Measurements from ENCODE around the gene TIAM2.
A peak's percentile ranks its signal among the peaks of the same experiment; 100 is the strongest.

TIAM2 gene

GRCh38 chr6:155129744-155130143, 134.6 kb downstream of the TIAM2 start:
- peaks cover 3% of the 10 kb centered on the region; the same call in 1 of the 2 replicates for H3K4me1 ChIP-seq (ENCODE audit: control insufficient read depth, insufficient read depth, low read length)
- H3K36me3 ChIP-seq (ENCODE audit: control insufficient read depth, insufficient read depth, low read length) = peaks cover 10% of the 10 kb centered on the region
- no peaks in the 10 kb centered on the region for H3K9me3 ChIP-seq (ENCODE audit: control insufficient read depth, insufficient read depth, low read length)
- no peak overlapping the region for H3K9ac ChIP-seq (ENCODE audit: low read depth, low read length)
- no peak overlapping the region for H3K4me3 ChIP-seq (ENCODE audit: low read depth, low read length)
- H3K27me3 ChIP-seq (ENCODE audit: control insufficient read depth, insufficient read depth, low read length) = no peaks in the 10 kb centered on the region
- H3K27ac ChIP-seq (ENCODE audit: low read depth, low read length) = no peak overlapping the region

GRCh38 chr6:155130161-155130853, 135.2 kb downstream of the TIAM2 start:
- Histone ChIP-seq H3K36me3 (ENCODE audit: control insufficient read depth, insufficient read depth, low read length) (peaks cover 10% of the 10 kb centered on the region), H3K9ac (ENCODE audit: low read depth, low read length) (no peak overlapping the region), H3K27ac (ENCODE audit: low read depth, low read length) (no peak overlapping the region), H3K9me3 (ENCODE audit: control insufficient read depth, insufficient read depth, low read length) (no peaks in the 10 kb centered on the region), H3K4me3 (ENCODE audit: low read depth, low read length) (no peak overlapping the region), H3K27me3 (ENCODE audit: control insufficient read depth, insufficient read depth, low read length) (no peaks in the 10 kb centered on the region), H3K4me1 (ENCODE audit: control insufficient read depth, insufficient read depth, low read length) (peaks cover 3% of the 10 kb centered on the region; the same call in 1 of the 2 replicates)

DNA sequence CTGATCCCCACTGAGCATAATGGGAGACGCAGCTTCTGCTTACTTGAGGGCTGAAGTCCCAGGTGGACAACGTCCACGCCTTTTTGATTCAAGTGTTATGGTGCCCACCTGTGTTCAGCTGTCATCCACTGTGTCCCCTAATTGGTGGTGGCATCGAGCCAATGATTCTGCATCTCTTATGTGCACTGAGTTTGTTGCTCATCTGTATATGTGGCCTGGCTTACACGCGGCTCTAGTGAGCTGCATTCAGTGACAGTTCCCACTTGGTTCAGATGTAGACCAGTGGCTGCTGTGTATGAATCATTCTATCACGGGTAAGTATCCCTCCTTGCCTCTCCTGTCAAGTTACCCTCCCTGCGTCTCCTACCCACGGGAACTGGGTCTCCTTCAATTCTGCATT, 137.5 kb downstream of the TIAM2 start:
- Histone ChIP-seq H3K27ac (ENCODE audit: low read depth, low read length) (no peak overlapping the region), H3K9me3 (ENCODE audit: control insufficient read depth, insufficient read depth, low read length) (no peaks in the 10 kb centered on the region), H3K36me3 (ENCODE audit: control insufficient read depth, insufficient read depth, low read length) (peaks cover 10% of the 10 kb centered on the region), H3K27me3 (ENCODE audit: control insufficient read depth, insufficient read depth, low read length) (no peaks in the 10 kb centered on the region), H3K4me1 (ENCODE audit: control insufficient read depth, insufficient read depth, low read length) (no peaks in the 10 kb centered on the region), H3K9ac (ENCODE audit: low read depth, low read length) (no peak overlapping the region), H3K4me3 (ENCODE audit: low read depth, low read length) (no peak overlapping the region)

DNA sequence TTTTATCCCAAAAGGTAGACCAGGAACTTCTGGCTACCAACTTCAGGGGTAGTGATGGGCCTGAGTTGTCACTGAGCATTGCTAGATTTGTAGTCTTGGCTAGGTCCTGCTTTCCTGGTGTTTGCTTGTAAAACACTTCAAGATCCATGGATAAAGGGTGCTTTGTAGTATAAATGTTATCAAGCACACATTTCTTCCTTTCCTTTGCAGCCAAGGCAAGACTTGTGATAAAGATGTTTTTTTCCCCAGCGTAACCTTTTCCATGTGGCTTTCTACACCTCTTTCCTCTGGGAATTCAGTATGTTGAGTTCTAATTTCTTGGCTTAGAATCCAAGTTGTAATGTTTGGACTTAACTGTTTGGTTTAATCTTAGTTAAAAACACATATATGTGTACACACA, 145.9 kb downstream of the TIAM2 start:
- Histone ChIP-seq H3K9me3 (ENCODE audit: control insufficient read depth, insufficient read depth, low read length) (no peaks in the 10 kb centered on the region), H3K27ac (ENCODE audit: low read depth, low read length) (no peak overlapping the region)

GRCh38 chr6:155141512-155141911, 146.4 kb downstream of the TIAM2 start:
- Histone ChIP-seq H3K27ac (ENCODE audit: low read depth, low read length) (no peak overlapping the region), H3K9me3 (ENCODE audit: control insufficient read depth, insufficient read depth, low read length) (no peaks in the 10 kb centered on the region), H3K36me3 (ENCODE audit: control insufficient read depth, insufficient read depth, low read length) (no peaks in the 10 kb centered on the region), H3K27me3 (ENCODE audit: control insufficient read depth, insufficient read depth, low read length) (no peaks in the 10 kb centered on the region), H3K4me1 (ENCODE audit: control insufficient read depth, insufficient read depth, low read length) (peaks cover 28% of the 10 kb centered on the region), H3K4me3 (ENCODE audit: low read depth, low read length) (no peak overlapping the region), H3K9ac (ENCODE audit: low read depth, low read length) (no peak overlapping the region)

More for the DNA sequence above, 145.9 kb downstream of the TIAM2 start:
- Histone ChIP-seq H3K27me3 (ENCODE audit: control insufficient read depth, insufficient read depth, low read length) (no peaks in the 10 kb centered on the region), H3K4me3 (ENCODE audit: low read depth, low read length) (no peak overlapping the region), H3K36me3 (ENCODE audit: control insufficient read depth, insufficient read depth, low read length) (no peaks in the 10 kb centered on the region), H3K4me1 (ENCODE audit: control insufficient read depth, insufficient read depth, low read length) (peaks cover 28% of the 10 kb centered on the region), H3K9ac (ENCODE audit: low read depth, low read length) (no peak overlapping the region)

- Histone ChIP-seq H3K9me3 (ENCODE audit: control insufficient read depth, insufficient read depth, low read length) (no peaks in the 10 kb centered on the region), H3K27ac (ENCODE audit: low read depth, low read length) (peak overlapping the region; percentile 93), H3K4me1 (ENCODE audit: control insufficient read depth, insufficient read depth, low read length) (peaks cover 28% of the 10 kb centered on the region), H3K4me3 (ENCODE audit: low read depth, low read length) (no peak overlapping the region), H3K9ac (ENCODE audit: low read depth, low read length) (no peak overlapping the region), H3K27me3 (ENCODE audit: control insufficient read depth, insufficient read depth, low read length) (no peaks in the 10 kb centered on the region), H3K36me3 (ENCODE audit: control insufficient read depth, insufficient read depth, low read length) (no peaks in the 10 kb centered on the region)
These were observed 147.3 kb downstream of the TIAM2 start for GRCh38 chr6:155142168-155143028.

- H3K9me3 ChIP-seq (ENCODE audit: control insufficient read depth, insufficient read depth, low read length) = no peaks in the 10 kb centered on the region
- no peaks in the 10 kb centered on the region for H3K27me3 ChIP-seq (ENCODE audit: control insufficient read depth, insufficient read depth, low read length)
- no peaks in the 10 kb centered on the region for H3K36me3 ChIP-seq (ENCODE audit: control insufficient read depth, insufficient read depth, low read length)
- H3K9ac ChIP-seq (ENCODE audit: low read depth, low read length) = peak overlapping the region; percentile 32; the same call in 1 of the 2 replicates
- H3K4me3 ChIP-seq (ENCODE audit: low read depth, low read length) = peak overlapping the region; percentile 9; the same call in 1 of the 2 replicates
- H3K4me1 ChIP-seq (ENCODE audit: control insufficient read depth, insufficient read depth, low read length) = peaks cover 31% of the 10 kb centered on the region
- H3K27ac ChIP-seq (ENCODE audit: low read depth, low read length) = peak overlapping the region; percentile 93
These were observed 148.0 kb downstream of the TIAM2 start for GRCh38 chr6:155143029-155143577.

- Histone ChIP-seq H3K4me3 (ENCODE audit: low read depth, low read length) (0 out of 2 replicates have a peak overlapping the region, but pooled peaks have one; percentile 9), H3K9ac (ENCODE audit: low read depth, low read length) (peak overlapping the region; percentile 32; the same call in 1 of the 2 replicates), H3K36me3 (ENCODE audit: control insufficient read depth, insufficient read depth, low read length) (no peaks in the 10 kb centered on the region), H3K27ac (ENCODE audit: low read depth, low read length) (peak overlapping the region; percentile 93), H3K27me3 (ENCODE audit: control insufficient read depth, insufficient read depth, low read length) (no peaks in the 10 kb centered on the region), H3K9me3 (ENCODE audit: control insufficient read depth, insufficient read depth, low read length) (no peaks in the 10 kb centered on the region), H3K4me1 (ENCODE audit: control insufficient read depth, insufficient read depth, low read length) (peaks cover 37% of the 10 kb centered on the region)
These were observed 148.5 kb downstream of the TIAM2 start for GRCh38 chr6:155143578-155144106.

- no peaks in the 10 kb centered on the region for H3K9me3 ChIP-seq (ENCODE audit: control insufficient read depth, insufficient read depth, low read length)
- no peaks in the 10 kb centered on the region for H3K36me3 ChIP-seq (ENCODE audit: control insufficient read depth, insufficient read depth, low read length)
- no peak overlapping the region for H3K9ac ChIP-seq (ENCODE audit: low read depth, low read length)
- H3K4me3 ChIP-seq (ENCODE audit: low read depth, low read length) = no peak overlapping the region
- no peaks in the 10 kb centered on the region for H3K27me3 ChIP-seq (ENCODE audit: control insufficient read depth, insufficient read depth, low read length)
- no peak overlapping the region for H3K27ac ChIP-seq (ENCODE audit: low read depth, low read length)
- H3K4me1 ChIP-seq (ENCODE audit: control insufficient read depth, insufficient read depth, low read length) = peaks cover 55% of the 10 kb centered on the region
These were observed 151.1 kb downstream of the TIAM2 start for GRCh38 chr6:155146205-155146604.

DNA sequence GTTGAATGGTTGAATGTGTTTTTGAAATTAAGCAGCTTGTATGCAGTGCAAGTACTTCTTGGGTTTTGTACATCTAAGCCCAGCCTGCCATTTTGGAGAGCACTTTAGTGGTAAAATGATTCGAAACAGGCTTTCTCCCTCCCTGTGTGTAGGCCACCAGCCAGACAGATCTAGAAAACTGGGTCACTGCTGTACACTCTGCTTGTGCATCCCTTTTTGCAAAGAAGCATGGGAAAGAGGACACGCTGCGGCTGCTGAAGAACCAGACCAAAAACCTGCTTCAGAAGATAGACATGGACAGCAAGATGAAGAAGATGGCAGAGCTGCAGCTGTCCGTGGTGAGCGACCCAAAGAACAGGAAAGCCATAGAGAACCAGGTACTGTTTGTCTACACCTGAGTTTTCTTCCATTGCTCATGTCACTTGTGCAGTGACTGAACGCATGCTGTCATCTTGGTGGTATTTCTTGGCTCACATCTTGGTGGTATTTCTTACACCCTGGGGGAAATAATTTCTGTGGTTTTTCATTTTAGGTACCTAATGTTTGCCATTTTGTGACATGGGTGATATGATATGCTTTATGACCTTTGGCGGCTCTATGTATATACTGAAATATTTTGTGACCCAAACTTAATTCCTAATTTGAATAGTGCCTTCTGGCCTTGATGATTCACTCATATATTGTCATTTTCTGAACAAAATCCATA, 153.0 kb downstream of the TIAM2 start:
- Histone ChIP-seq H3K27ac (ENCODE audit: low read depth, low read length) (peak overlapping the region; percentile 83), H3K27me3 (ENCODE audit: control insufficient read depth, insufficient read depth, low read length) (no peaks in the 10 kb centered on the region), H3K4me3 (ENCODE audit: low read depth, low read length) (no peak overlapping the region), H3K36me3 (ENCODE audit: control insufficient read depth, insufficient read depth, low read length) (no peaks in the 10 kb centered on the region), H3K9ac (ENCODE audit: low read depth, low read length) (no peak overlapping the region), H3K9me3 (ENCODE audit: control insufficient read depth, insufficient read depth, low read length) (no peaks in the 10 kb centered on the region), H3K4me1 (ENCODE audit: control insufficient read depth, insufficient read depth, low read length) (peaks cover 53% of the 10 kb centered on the region)

Data from HUES48 (cell line).